Measurements from ENCODE around the gene TEAD3.

TEAD3 gene

DNA sequence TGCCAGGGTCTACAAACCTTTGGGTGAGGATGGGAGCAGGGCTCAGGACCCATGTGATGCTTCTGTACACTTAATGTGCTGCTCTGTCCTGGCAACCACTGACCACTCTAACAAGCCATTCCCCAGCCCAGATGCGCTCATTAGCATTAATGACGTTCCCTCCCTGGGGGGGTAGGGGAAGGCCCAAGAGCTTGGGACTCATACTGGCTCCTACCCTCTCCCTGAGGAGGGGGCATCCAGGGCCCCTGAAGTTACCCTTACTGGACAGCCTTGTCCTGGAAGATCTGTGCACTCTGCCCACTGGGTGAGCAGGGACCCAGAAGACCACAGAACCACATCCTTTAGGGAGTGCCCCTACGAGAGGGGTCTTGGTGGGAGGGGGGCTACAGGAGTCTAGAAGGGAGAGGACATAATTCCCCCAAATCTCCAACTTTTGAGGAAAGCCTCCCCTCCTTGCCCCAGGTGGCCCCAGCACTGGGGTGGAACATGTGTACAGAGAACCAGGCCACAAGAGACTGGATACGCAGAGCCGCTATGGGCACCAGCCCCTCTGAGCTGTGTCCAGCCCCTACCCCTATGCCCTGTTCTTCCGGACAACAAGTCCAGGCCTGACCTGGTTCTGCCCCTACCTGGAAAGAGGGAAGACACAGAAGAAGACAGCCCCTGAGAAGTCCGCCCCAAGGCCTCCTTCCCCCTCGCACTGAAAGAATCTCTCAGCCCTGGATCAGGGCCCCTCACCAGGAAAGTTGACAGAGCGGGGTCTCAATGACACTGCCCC, 1.4 kb downstream of the TEAD3 start:
- no peak overlapping the region for H2AFZ ChIP-seq (ENCODE audit: low read depth, low read length)
- H3K36me3 ChIP-seq (ENCODE audit: insufficient read depth, low read length) = no peaks in the 10 kb centered on the region
- H3K27ac ChIP-seq (ENCODE audit: low read length) = no peak overlapping the region
- peaks cover 12% of the 10 kb centered on the region for H3K4me1 ChIP-seq (ENCODE audit: insufficient read depth, low read length)
- no peaks in the 10 kb centered on the region for H3K79me2 ChIP-seq (ENCODE audit: insufficient read depth, low read length)
- ATAC-seq (ENCODE audit: insufficient read depth, low read depth) (no peak), DNase-seq (no peak)
- no peak overlapping the region for H3K9ac ChIP-seq (ENCODE audit: low read depth, low read length)
- no peak overlapping the region for H3K4me2 ChIP-seq (ENCODE audit: insufficient read depth, low read length)
- H3K9me3 ChIP-seq (ENCODE audit: insufficient read depth, low read length, severe bottlenecking) = no peaks in the 10 kb centered on the region
- TF ChIP-seq EZH2 (IDR thresholded peaks at IDR 0.05; ENCODE audit: borderline replicate concordance, low read depth, low read length, severe bottlenecking) (no peak), CTCF (IDR thresholded peaks at IDR 0.05; ENCODE audit: borderline replicate concordance, extremely low read depth, low read length, poor library complexity, severe bottlenecking) (no peak)
- no peak overlapping the region for H3K4me3 ChIP-seq (ENCODE audit: low read depth in 1 of 2, low read length in 2 of 2)
- peaks cover 39% of the 10 kb centered on the region for H3K27me3 ChIP-seq (ENCODE audit: insufficient read depth, low read length, poor library complexity)
- peaks cover 8% of the 10 kb centered on the region for H4K20me1 ChIP-seq (ENCODE audit: insufficient read depth, low read length)

DNA sequence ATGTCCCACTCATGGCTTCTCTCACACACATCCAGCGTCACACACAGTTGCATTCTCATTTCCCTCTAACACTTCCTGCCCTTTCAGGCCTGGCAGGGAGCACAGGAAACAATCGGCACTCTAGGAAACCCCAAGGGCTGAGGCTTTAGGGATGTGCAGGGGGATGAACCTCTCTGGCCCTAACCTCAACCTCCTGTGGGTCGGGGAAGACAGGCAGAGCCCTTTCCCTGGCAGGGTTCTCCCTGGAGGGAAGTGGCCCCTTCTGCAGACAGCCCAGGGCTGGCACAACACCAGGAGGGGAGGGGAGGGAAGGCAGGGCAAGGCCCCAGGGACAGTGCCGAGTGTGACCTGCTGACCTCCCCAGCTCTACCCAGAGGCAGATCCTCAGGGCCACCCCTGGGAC, 2.7 kb downstream of the TEAD3 start:
- TF ChIP-seq CTCF (IDR thresholded peaks at IDR 0.05; ENCODE audit: borderline replicate concordance, extremely low read depth, low read length, poor library complexity, severe bottlenecking) = no peak
- no peak for TF ChIP-seq EZH2 (IDR thresholded peaks at IDR 0.05; ENCODE audit: borderline replicate concordance, low read depth, low read length, severe bottlenecking)
- H3K4me3 ChIP-seq (ENCODE audit: low read depth in 1 of 2, low read length in 2 of 2) = no peak overlapping the region
- DNase-seq (no peak), ATAC-seq (ENCODE audit: insufficient read depth, low read depth) (no peak)
- no peaks in the 10 kb centered on the region for H3K79me2 ChIP-seq (ENCODE audit: insufficient read depth, low read length)
- peaks cover 30% of the 10 kb centered on the region for H3K27me3 ChIP-seq (ENCODE audit: insufficient read depth, low read length, poor library complexity)
- no peak overlapping the region for H3K4me2 ChIP-seq (ENCODE audit: insufficient read depth, low read length)
- no peak overlapping the region for H3K9ac ChIP-seq (ENCODE audit: low read depth, low read length)
- no peak overlapping the region for H3K27ac ChIP-seq (ENCODE audit: low read length)
- H3K36me3 ChIP-seq (ENCODE audit: insufficient read depth, low read length) = no peaks in the 10 kb centered on the region
- H3K9me3 ChIP-seq (ENCODE audit: insufficient read depth, low read length, severe bottlenecking) = no peaks in the 10 kb centered on the region
- H4K20me1 ChIP-seq (ENCODE audit: insufficient read depth, low read length) = peaks cover 8% of the 10 kb centered on the region
- no peak overlapping the region for H2AFZ ChIP-seq (ENCODE audit: low read depth, low read length)
- peaks cover 12% of the 10 kb centered on the region for H3K4me1 ChIP-seq (ENCODE audit: insufficient read depth, low read length)

GRCh38 chr6:35493307-35493983, 3.4 kb downstream of the TEAD3 start:
- H3K27ac ChIP-seq (ENCODE audit: low read length) = no peak overlapping the region
- ATAC-seq (ENCODE audit: insufficient read depth, low read depth) (no peak), DNase-seq (no peak)
- H3K4me2 ChIP-seq (ENCODE audit: insufficient read depth, low read length) = no peak overlapping the region
- peaks cover 12% of the 10 kb centered on the region for H3K4me1 ChIP-seq (ENCODE audit: insufficient read depth, low read length)
- H3K9me3 ChIP-seq (ENCODE audit: insufficient read depth, low read length, severe bottlenecking) = no peaks in the 10 kb centered on the region
- H3K79me2 ChIP-seq (ENCODE audit: insufficient read depth, low read length) = no peaks in the 10 kb centered on the region
- H3K36me3 ChIP-seq (ENCODE audit: insufficient read depth, low read length) = no peaks in the 10 kb centered on the region
- peaks cover 8% of the 10 kb centered on the region for H4K20me1 ChIP-seq (ENCODE audit: insufficient read depth, low read length)
- no peak overlapping the region for H3K4me3 ChIP-seq (ENCODE audit: low read depth in 1 of 2, low read length in 2 of 2)
- no peak overlapping the region for H3K9ac ChIP-seq (ENCODE audit: low read depth, low read length)
- no peak for TF ChIP-seq EZH2 (IDR thresholded peaks at IDR 0.05; ENCODE audit: borderline replicate concordance, low read depth, low read length, severe bottlenecking)
- no peak overlapping the region for H2AFZ ChIP-seq (ENCODE audit: low read depth, low read length)
- H3K27me3 ChIP-seq (ENCODE audit: insufficient read depth, low read length, poor library complexity) = peaks cover 23% of the 10 kb centered on the region

- Histone ChIP-seq H2AFZ (ENCODE audit: low read depth, low read length) (no peak overlapping the region), H3K27ac (ENCODE audit: low read length) (no peak overlapping the region), H3K27me3 (ENCODE audit: insufficient read depth, low read length, poor library complexity) (peaks cover 18% of the 10 kb centered on the region), H3K9ac (ENCODE audit: low read depth, low read length) (no peak overlapping the region), H3K9me3 (ENCODE audit: insufficient read depth, low read length, severe bottlenecking) (no peaks in the 10 kb centered on the region), H3K79me2 (ENCODE audit: insufficient read depth, low read length) (no peaks in the 10 kb centered on the region), H4K20me1 (ENCODE audit: insufficient read depth, low read length) (peaks cover 4% of the 10 kb centered on the region; the same call in 1 of the 2 replicates), H3K4me2 (ENCODE audit: insufficient read depth, low read length) (no peak overlapping the region), H3K4me1 (ENCODE audit: insufficient read depth, low read length) (peaks cover 9% of the 10 kb centered on the region), H3K4me3 (ENCODE audit: low read depth in 1 of 2, low read length in 2 of 2) (no peak overlapping the region), H3K36me3 (ENCODE audit: insufficient read depth, low read length) (no peaks in the 10 kb centered on the region)
- DNase-seq (no peak), ATAC-seq (ENCODE audit: insufficient read depth, low read depth) (no peak)
- TF ChIP-seq EZH2 (IDR thresholded peaks at IDR 0.05; ENCODE audit: borderline replicate concordance, low read depth, low read length, severe bottlenecking) (no peak), CTCF (IDR thresholded peaks at IDR 0.05; ENCODE audit: borderline replicate concordance, extremely low read depth, low read length, poor library complexity, severe bottlenecking) (no peak)
These were observed 4.0 kb downstream of the TEAD3 start for GRCh38 chr6:35492974-35493284.

All from DND-41 (cell line).